ENCODE results near the gene MID1.

The MID1 gene

GRCh38 chrX:10485326-10485725 lies 135.1 kb downstream of the MID1 start:
- DNase-seq (ENCODE audit: low read depth) = no peak
- TF ChIP-seq MYC (IDR thresholded peaks at IDR 0.05; ENCODE audit: low read depth, low read length) = no peak
- TF ChIP-seq MAX (IDR thresholded peaks at IDR 0.05; ENCODE audit: low read depth, low read length) = no peak

GRCh38 chrX:10484683-10485247 lies 135.6 kb downstream of the MID1 start:
- no peak for TF ChIP-seq MAX (IDR thresholded peaks at IDR 0.05; ENCODE audit: low read depth, low read length)
- TF ChIP-seq POLR2A (IDR thresholded peaks at IDR 0.05; ENCODE audit: extremely low read depth, insufficient read length) = no peak
- TF ChIP-seq MYC (IDR thresholded peaks at IDR 0.05; ENCODE audit: low read depth, low read length) = no peak
- TF ChIP-seq CTCF (IDR thresholded peaks at IDR 0.05; ENCODE audit: low read depth, low read length) = no peak
- H3K4me3 ChIP-seq (ENCODE audit: low read depth, low read length) = no peak overlapping the region
- no peak for DNase-seq (ENCODE audit: low read depth)

More at GRCh38 chrX:10485326-10485725, 135.1 kb downstream of the MID1 start:
- no peak overlapping the region for H3K4me3 ChIP-seq (ENCODE audit: low read depth, low read length)

GRCh38 chrX:10483191-10483831 lies 137.1 kb downstream of the MID1 start:
- no peak for TF ChIP-seq POLR2A (IDR thresholded peaks at IDR 0.05; ENCODE audit: extremely low read depth, insufficient read length)
- TF ChIP-seq MAX (IDR thresholded peaks at IDR 0.05; ENCODE audit: low read depth, low read length) = no peak
- no peak overlapping the region for H3K4me3 ChIP-seq (ENCODE audit: low read depth, low read length)
- no peak for DNase-seq (ENCODE audit: low read depth)

- TF ChIP-seq MAX (IDR thresholded peaks at IDR 0.05; ENCODE audit: low read depth, low read length) = no peak
- no peak for TF ChIP-seq CTCF (IDR thresholded peaks at IDR 0.05; ENCODE audit: low read depth, low read length)
- TF ChIP-seq MYC (IDR thresholded peaks at IDR 0.05; ENCODE audit: low read depth, low read length) = no peak
- TF ChIP-seq POLR2A (IDR thresholded peaks at IDR 0.05; ENCODE audit: extremely low read depth, insufficient read length) = no peak
- no peak for DNase-seq (ENCODE audit: low read depth)
- no peak overlapping the region for H3K4me3 ChIP-seq (ENCODE audit: low read depth, low read length)
These were observed 137.7 kb downstream of the MID1 start for GRCh38 chrX:10482708-10483107.

- no peak overlapping the region for H3K4me3 ChIP-seq (ENCODE audit: low read depth, low read length)
- no peak for DNase-seq (ENCODE audit: low read depth)
- TF ChIP-seq POLR2A (IDR thresholded peaks at IDR 0.05; ENCODE audit: extremely low read depth, insufficient read length) (no peak), MAX (IDR thresholded peaks at IDR 0.05; ENCODE audit: low read depth, low read length) (no peak), MYC (IDR thresholded peaks at IDR 0.05; ENCODE audit: low read depth, low read length) (no peak), CTCF (IDR thresholded peaks at IDR 0.05; ENCODE audit: low read depth, low read length) (no peak)
These were observed 138.1 kb downstream of the MID1 start for GRCh38 chrX:10482261-10482660.

- no peak overlapping the region for H3K4me3 ChIP-seq (ENCODE audit: low read depth, low read length)
These were observed 139.5 kb downstream of the MID1 start for GRCh38 chrX:10480861-10481260.

More at GRCh38 chrX:10480861-10481260, 139.5 kb downstream of the MID1 start:
- DNase-seq (ENCODE audit: low read depth) = no peak
- TF ChIP-seq MYC (IDR thresholded peaks at IDR 0.05; ENCODE audit: low read depth, low read length) (no peak), POLR2A (IDR thresholded peaks at IDR 0.05; ENCODE audit: extremely low read depth, insufficient read length) (no peak), CTCF (IDR thresholded peaks at IDR 0.05; ENCODE audit: low read depth, low read length) (no peak), MAX (IDR thresholded peaks at IDR 0.05; ENCODE audit: low read depth, low read length) (no peak)

Data from NB4 (cell line).